GM15510 (cell line): ENCODE measurements around the gene PODXL.

ENCODE experiments used
- POLR2A ChIP-seq: IDR thresholded peaks from 3 replicates; pipeline ENCODE4 v1.6.1; 2011; ENCODE audit warnings: borderline replicate concordance; ENCODE audit not compliant: insufficient read length; ENCODE audit errors: extremely low read depth

PODXL gene

GRCh38 chr7:131513245-131514061 lies 43.0 kb downstream of the PODXL start:
- TF ChIP-seq POLR2A, result no peak

GRCh38 chr7:131511774-131512535 lies 44.5 kb downstream of the PODXL start:
- no peak for TF ChIP-seq POLR2A

- no peak for TF ChIP-seq POLR2A
These were observed 45.4 kb downstream of the PODXL start for GRCh38 chr7:131511071-131511470.

GRCh38 chr7:131509781-131510180 lies 46.6 kb downstream of the PODXL start:
- TF ChIP-seq POLR2A, result no peak

- no peak for TF ChIP-seq POLR2A
These were observed 47.5 kb downstream of the PODXL start for GRCh38 chr7:131508754-131509486.

GRCh38 chr7:131507592-131508331 lies 48.7 kb downstream of the PODXL start:
- no peak for TF ChIP-seq POLR2A

- no peak for TF ChIP-seq POLR2A
These were observed 49.8 kb downstream of the PODXL start for GRCh38 chr7:131506597-131506996.

GRCh38 chr7:131505636-131506557 lies 50.5 kb downstream of the PODXL start:
- no peak for TF ChIP-seq POLR2A

GRCh38 chr7:131504157-131504899 lies 52.1 kb downstream of the PODXL start:
- TF ChIP-seq POLR2A, result no peak

- TF ChIP-seq POLR2A, result no peak
These were observed 52.8 kb downstream of the PODXL start for GRCh38 chr7:131503639-131504038.

GRCh38 chr7:131502810-131503508 lies 53.5 kb downstream of the PODXL start:
- no peak for TF ChIP-seq POLR2A

- no peak for TF ChIP-seq POLR2A
These were observed 54.3 kb downstream of the PODXL start for GRCh38 chr7:131501930-131502685.

- TF ChIP-seq POLR2A, result no peak
These were observed 55.0 kb downstream of the PODXL start for GRCh38 chr7:131501422-131501821.
